ENCODE results near the gene CEP295NL.
"Not testable (repeated sequence)": the region's sequence is repeated elsewhere in the genome, so short reads cannot be mapped to it uniquely, and the experiment has no call there.

CEP295NL gene

DNA sequence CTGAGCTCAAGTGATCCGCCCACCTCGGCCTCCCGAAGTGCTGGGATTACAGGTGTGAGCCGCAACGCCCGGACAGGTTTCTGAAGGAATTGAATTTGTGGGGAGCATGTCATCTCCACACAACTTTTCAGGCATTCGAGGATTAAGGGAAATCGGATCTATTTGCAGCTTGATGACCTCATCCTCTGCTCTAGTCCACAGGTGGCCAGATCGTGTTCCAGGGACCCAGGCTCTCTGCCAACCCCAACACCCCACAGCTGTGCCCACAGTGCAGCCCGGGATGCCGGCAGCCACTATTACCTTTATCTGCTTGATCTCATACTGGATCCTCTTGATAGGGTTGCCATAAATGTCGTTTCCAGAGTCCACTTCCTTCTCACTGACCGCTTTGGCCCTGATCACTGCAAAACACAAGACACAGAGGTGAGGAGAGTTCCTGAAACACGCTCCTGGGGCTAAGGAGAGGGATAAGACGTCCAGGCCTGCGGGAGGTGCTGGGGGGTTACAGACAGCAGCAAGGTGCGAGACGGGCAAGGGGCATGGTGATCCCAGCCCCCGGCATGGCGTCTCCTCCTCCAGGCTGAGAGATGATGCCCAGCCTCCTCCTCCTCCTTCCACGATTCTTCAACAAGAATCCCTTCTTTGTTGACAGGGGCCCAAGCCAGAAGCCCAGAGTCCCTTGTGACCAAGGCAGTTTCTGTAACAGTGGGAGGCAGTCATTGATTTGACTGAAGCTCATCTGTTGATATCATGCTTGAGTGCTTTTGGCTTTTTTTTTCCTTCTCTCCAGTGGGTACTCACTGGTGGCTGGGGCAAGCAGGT, 29.3 kb downstream of the CEP295NL start:
- DNase-seq (ENCODE audit: low read depth in 2 of 2, low spot score in 1 of 2) = no peak

DNA sequence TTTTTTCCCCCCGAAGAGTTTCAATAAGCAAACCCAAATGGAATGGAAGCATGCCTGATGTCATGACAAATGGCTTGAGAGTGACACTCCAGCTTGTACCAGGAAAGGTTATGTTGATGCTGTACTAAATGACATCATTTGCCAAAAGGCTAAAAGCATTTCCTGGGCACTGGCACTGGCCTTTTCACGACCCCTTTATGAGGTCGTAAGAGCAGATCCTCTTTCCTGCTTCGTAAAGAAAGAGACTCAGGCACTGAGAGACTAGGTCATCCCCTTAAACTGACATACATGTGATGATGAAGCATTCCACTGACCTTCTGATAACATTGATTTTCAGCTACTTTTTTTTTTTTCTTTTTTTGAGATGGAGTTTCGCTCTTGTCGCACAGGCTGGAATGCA, 30.5 kb downstream of the CEP295NL start:
- DNase-seq (ENCODE audit: low read depth in 2 of 2, low spot score in 1 of 2) = no peak

- no peak for DNase-seq (ENCODE audit: low read depth in 2 of 2, low spot score in 1 of 2)
These were observed 32.4 kb downstream of the CEP295NL start for GRCh38 chr17:78870621-78871020.

DNA sequence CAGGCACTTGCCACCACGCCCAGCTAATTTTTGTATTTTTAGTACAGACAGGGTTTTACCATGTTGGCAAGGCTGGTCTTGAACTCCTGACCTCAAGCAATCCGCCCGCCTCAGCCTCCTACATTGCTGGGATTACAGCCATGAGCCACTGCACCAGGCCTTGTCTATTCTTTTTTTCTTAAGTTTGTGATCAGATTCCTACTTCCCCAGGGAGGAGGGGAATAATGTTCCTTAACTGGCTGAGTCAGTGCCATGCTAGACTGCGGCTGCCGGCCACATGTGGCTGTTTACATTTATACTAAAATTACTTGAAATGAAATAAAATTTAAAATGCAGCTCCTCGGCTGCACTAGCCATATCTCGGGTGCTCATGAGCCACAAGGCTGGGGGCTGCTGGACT, 34.6 kb downstream of the CEP295NL start:
- DNase-seq (ENCODE audit: low read depth in 2 of 2, low spot score in 1 of 2) = no peak

DNA sequence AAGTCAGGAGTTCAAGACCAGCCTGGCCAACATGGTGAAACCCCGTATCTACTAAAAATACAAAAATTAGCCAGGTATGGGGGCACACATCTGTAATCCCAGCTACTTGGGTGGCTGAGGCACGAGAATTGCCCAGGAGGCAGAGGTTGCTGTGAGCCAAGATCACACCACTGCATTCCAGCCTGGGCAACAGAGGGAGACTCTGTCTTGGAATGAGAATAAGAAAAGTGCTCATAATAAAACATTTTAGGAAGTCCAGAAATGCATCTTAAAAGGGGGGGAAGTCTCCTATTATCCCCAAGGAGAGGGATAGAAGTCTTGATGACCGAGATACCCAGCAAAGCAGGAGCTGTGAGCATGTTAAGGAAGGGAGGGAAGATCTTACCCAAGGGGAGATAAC, 36.0 kb downstream of the CEP295NL start:
- DNase-seq (ENCODE audit: low read depth in 2 of 2, low spot score in 1 of 2) = not testable (repeated sequence)

DNA sequence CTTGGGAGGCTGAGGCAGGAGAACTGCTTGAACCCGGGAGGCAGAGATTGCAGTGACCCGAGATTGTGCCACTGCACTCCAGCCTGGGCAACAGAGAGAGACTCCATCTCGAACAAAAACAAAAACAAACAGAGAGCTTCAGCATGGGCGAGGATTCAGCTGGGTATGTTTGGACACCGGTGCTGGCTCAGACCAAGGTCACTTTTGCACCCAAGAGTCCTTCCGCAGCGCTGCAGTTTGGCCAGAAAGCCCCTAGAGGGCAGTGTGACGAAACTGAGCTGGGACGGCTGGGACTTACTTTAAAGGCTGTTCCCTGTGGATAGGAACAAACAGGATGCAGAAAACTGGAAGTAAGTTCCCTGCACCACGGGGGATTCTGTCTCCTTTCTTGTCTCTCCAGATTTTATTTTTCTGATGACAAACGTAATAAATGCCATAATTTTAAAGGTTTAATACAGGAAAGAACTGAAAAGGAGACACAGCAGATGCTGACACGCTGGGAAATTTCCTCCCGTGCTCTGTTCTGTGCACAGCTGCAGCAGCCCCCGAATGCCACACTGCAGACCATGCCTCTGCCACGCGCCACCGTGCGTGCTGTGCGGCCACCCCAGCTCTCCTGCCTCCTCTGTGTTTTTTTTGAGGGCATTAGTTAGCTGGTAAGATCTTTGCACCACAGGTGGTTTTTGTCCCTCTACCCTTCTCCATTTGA, 37.2 kb downstream of the CEP295NL start:
- DNase-seq (ENCODE audit: low read depth in 2 of 2, low spot score in 1 of 2) = peak; percentile 30 to 37

DNA sequence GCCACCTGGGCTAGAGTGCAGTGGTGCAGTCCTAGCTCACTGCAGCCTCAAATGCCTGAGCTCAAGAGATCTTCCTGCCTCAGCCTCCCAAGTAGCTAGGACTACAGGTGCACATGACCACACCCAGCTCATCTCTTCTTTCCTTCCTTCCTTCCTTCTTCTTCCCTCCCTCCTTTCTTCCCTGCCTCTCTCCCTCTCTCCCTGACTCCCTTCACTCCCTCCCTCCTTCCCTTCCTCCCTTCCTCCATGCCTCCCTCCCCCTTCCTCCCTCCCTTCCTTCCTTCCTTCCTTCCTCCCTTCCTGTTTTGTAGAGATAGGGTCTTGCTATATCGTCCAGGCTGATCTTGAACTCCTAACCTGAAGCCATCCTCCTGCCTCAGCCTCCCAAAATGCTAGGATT, 38.9 kb downstream of the CEP295NL start:
- no peak for DNase-seq (ENCODE audit: low read depth in 2 of 2, low spot score in 1 of 2)

- DNase-seq (ENCODE audit: low read depth in 2 of 2, low spot score in 1 of 2) = no peak
These were observed 40.7 kb downstream of the CEP295NL start for GRCh38 chr17:78862073-78863023.

DNA sequence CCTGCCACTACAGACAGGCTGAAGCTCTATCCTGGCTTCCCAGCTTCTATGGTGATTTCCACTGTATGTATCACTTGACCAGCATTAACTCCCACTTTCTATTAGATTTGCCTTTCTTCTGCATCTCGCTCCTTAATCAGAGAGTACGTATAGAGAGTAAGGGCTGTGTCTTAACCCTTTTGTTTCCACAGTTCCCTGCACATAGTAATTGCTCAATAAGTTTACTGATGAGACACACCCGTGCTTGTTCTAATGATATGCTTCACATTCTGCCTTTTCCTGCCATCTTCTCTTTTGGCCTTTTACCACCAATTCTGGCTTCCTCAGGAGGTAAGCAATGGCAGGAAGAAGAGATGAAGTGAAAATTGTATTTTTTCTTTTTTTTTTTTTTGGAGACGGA, 41.8 kb downstream of the CEP295NL start:
- no peak for DNase-seq (ENCODE audit: low read depth in 2 of 2, low spot score in 1 of 2)

- DNase-seq (ENCODE audit: low read depth in 2 of 2, low spot score in 1 of 2) = no peak
These were observed 44.0 kb downstream of the CEP295NL start for GRCh38 chr17:78859051-78859450.

DNA sequence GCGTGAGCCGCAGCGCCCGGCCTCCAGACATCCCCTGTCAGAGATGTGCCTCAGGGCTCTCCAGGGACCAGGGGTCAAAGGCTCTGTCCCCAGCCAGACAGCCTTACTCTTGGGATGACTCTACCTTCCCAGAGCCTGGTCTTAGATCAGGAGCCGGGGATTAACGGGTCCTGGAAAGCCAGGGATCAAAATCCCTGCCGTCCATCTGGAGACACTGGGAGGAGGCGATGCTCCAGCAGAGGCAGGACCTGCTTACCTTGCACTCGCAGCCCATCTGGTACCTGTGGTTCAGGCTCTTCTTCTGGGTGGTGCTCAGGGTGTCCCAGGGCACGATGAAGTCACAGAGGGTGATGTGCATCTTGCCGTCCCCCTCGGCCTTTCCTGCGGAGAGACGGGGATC, 45.7 kb downstream of the CEP295NL start:
- DNase-seq (ENCODE audit: low read depth in 2 of 2, low spot score in 1 of 2) = no peak

DNA sequence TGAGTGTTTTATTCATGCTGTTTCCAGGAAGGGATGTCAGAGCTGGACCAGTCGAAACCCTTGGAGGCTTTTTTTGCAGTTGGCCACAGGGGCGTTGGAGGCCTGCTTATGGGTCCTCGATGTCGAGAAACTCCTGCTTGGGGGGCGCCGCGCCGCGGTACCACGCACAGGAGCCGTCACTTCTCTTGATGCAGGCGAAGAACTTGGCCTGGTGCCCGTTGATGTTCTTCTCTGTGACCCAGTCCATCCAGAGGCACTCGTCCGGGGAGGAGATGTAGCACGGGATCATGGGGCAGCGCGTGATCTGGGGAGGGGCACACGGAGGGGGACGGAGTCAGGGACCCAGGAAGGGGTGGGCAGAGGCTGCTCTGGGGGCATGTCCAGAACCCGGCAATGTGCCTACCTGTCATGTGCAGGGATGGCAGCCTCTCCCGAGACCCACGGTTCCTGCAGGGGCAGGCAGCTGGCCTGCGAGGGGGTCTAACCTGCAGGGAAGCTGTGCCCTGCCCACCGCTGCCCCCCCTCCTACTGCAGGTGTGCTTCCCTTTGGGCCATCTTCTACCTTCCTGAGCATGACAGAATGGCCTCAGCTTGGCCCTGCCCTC, 47.3 kb downstream of the CEP295NL start:
- no peak for DNase-seq (ENCODE audit: low read depth in 2 of 2, low spot score in 1 of 2)

GRCh38 chr17:78854508-78854907, 48.5 kb downstream of the CEP295NL start:
- no peak for DNase-seq (ENCODE audit: low read depth in 2 of 2, low spot score in 1 of 2)

GRCh38 chr17:78853926-78854394, 49.0 kb downstream of the CEP295NL start:
- no peak for DNase-seq (ENCODE audit: low read depth in 2 of 2, low spot score in 1 of 2)

GRCh38 chr17:78852709-78853121, 50.3 kb downstream of the CEP295NL start:
- DNase-seq (ENCODE audit: low read depth in 2 of 2, low spot score in 1 of 2) = no peak

GRCh38 chr17:78849026-78849425, 54.0 kb downstream of the CEP295NL start:
- DNase-seq (ENCODE audit: low read depth in 2 of 2, low spot score in 1 of 2) = no peak

DNA sequence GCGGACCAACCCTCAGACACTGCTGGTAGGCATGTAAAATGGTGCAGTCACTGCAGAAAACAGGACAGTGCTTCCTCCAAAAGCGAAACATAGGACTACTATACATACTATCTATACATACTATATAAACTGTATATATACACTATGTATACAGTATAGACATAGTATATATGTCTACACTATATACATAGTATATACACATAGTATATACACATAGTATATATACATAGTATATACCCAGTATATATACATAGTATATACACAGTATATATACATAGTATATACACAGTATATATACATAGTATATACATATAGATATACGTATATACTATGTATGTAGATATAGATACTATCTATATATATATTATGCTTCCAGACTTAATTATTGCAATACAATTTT, 55.9 kb downstream of the CEP295NL start:
- DNase-seq (ENCODE audit: low read depth in 2 of 2, low spot score in 1 of 2) = no peak

DNA sequence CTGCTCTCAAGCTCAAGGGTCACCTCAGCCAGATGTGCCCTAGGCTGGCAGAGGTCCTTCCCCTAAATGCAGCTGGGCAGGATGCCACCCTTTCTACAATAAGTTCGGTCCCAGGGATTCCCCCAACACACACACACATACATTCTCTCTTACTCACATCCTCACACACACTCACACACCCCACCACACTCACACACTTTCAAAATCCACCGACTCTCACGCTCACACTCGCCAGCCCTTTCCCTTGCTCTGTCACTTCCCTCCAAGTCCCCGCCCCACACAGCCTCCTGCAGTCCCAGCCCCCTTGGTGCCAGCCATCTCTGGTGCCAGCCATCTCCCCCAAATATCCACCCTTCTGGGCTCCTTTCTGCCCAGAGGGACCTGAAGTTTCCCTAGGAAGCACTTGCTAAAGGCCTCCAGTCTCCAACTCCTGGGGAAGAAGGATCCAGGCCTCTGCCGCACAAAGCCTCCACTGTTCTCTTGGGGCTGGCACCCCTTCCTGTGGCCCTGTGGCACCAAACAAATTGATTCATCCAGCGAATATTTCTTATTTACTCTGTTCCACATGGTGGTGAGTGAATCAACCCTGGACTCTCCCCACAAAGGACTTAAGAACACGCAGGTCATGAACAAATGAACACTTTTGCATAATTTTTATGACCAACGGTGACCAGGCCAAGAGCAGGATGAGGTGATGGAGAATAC, 58.5 kb downstream of the CEP295NL start:
- DNase-seq (ENCODE audit: low read depth in 2 of 2, low spot score in 1 of 2) = no peak

- peak in 1 of 2 donors; percentile 38 for DNase-seq (ENCODE audit: low read depth in 2 of 2, low spot score in 1 of 2)
These were observed 60.0 kb downstream of the CEP295NL start for GRCh38 chr17:78842881-78843565.
